GM23338 (cell line): Measurements from ENCODE around the gene RBM45.

ENCODE experiments used
- CREB1 ChIP-seq: fragments of 250-450 bp; sonication (Bioruptor Pico); IDR thresholded peaks from 2 replicates; pipeline ENCODE4 v1.5.0; 2020; ENCODE audit warnings: low read depth, mild to moderate bottlenecking, moderate library complexity
- CTCF ChIP-seq, 2 experiments: fragments of 200-600 bp in 1 of 2; sonication (generic) in 1 of 2; conservative IDR thresholded peaks; 2 replicates each; pipeline versions ENCODE4 v1.5.1 to v1.6.1; 2016 to 2017; ENCODE audit warnings: antibody characterized with exemption in 2 of 2, low read depth in 2 of 2, mild to moderate bottlenecking in 2 of 2, moderate library complexity in 1 of 2
- ETS1 ChIP-seq: IDR thresholded peaks from 2 replicates; pipeline ENCODE4 v1.6.1; 2016; ENCODE audit warnings: antibody characterized with exemption
- EZH2 ChIP-seq: fragments of 200-600 bp; sonication (generic); IDR thresholded peaks from one replicate; pipeline ENCODE4 v1.8.0; 2017; ENCODE audit warnings: antibody characterized with exemption, mild to moderate bottlenecking, low read depth; ENCODE audit not compliant: unreplicated experiment
- EZH2phosphoT487 ChIP-seq: fragments of 200-600 bp; sonication (generic); IDR thresholded peaks from one replicate; pipeline ENCODE4 v1.8.1; 2018; ENCODE audit warnings: antibody characterized with exemption; ENCODE audit not compliant: unreplicated experiment
- JUNB ChIP-seq: IDR thresholded peaks from one replicate; pipeline ENCODE4 v1.6.1; 2016; ENCODE audit warnings: antibody characterized with exemption; ENCODE audit not compliant: unreplicated experiment
- NANOG ChIP-seq: IDR thresholded peaks from 2 replicates; pipeline ENCODE4 v1.6.1; 2016; ENCODE audit warnings: antibody characterized with exemption, borderline replicate concordance
- POLR2AphosphoS5 ChIP-seq: IDR thresholded peaks from 2 replicates; pipeline ENCODE4 v1.6.1; 2016; ENCODE audit warnings: antibody characterized with exemption, low read depth
- REST ChIP-seq: IDR thresholded peaks from one replicate; pipeline ENCODE4 v1.6.1; 2018; ENCODE audit warnings: antibody characterized with exemption; ENCODE audit not compliant: unreplicated experiment
- ZNF331 ChIP-seq: fragments of 250-450 bp; sonication (Bioruptor Pico); IDR thresholded peaks from 2 replicates; pipeline ENCODE4 v1.5.0; 2020; ENCODE audit warnings: low read depth, mild to moderate bottlenecking, moderate library complexity
- ZNF462 ChIP-seq: fragments of 250-450 bp; sonication (Bioruptor Pico); IDR thresholded peaks from 2 replicates; pipeline ENCODE4 v1.5.0; 2020; ENCODE audit warnings: mild to moderate bottlenecking, moderate library complexity

GRCh38 chr2:178125862-178126261, 13.6 kb downstream of the RBM45 start:
- TF ChIP-seq REST (no peak), EZH2phosphoT487 (no peak), EZH2 (no peak), CTCF (conservative IDR thresholded peaks at IDR 0.05; ENCODE audit: low read depth in 2 of 2) (no peak), POLR2AphosphoS5 (no peak), JUNB (no peak), CREB1 (no peak), ZNF462 (CRISPR knock-in tag) (no peak), ETS1 (no peak), ZNF331 (CRISPR knock-in tag) (no peak), NANOG (0 out of 2 replicates have a peak, but pooled peaks have one; percentile 19)
